ENCODE data around the gene PPP1R1C.

GRCh38 chr2:182067393-182067792, 81.7 kb downstream of the PPP1R1C start:
- TF ChIP-seq, protein P1, sequence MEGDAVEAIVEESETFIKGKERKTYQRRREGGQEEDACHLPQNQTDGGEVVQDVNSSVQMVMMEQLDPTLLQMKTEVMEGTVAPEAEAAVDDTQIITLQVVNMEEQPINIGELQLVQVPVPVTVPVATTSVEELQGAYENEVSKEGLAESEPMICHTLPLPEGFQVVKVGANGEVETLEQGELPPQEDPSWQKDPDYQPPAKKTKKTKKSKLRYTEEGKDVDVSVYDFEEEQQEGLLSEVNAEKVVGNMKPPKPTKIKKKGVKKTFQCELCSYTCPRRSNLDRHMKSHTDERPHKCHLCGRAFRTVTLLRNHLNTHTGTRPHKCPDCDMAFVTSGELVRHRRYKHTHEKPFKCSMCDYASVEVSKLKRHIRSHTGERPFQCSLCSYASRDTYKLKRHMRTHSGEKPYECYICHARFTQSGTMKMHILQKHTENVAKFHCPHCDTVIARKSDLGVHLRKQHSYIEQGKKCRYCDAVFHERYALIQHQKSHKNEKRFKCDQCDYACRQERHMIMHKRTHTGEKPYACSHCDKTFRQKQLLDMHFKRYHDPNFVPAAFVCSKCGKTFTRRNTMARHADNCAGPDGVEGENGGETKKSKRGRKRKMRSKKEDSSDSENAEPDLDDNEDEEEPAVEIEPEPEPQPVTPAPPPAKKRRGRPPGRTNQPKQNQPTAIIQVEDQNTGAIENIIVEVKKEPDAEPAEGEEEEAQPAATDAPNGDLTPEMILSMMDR (IDR thresholded peaks at IDR 0.05): no peak
- TF ChIP-seq POLR2A (IDR thresholded peaks at IDR 0.05): no peak
